ENCODE data around the gene TNFRSF4. TPM values are rescaled to one million over a fixed set of nuclear protein-coding genes. Genes with fewer than 3 reads are reported as not detected.

Gene TNFRSF4
- polyA plus RNA-seq, 2 of the 4 experiments (the other 2 are of a cell fraction): not detected

DNA sequence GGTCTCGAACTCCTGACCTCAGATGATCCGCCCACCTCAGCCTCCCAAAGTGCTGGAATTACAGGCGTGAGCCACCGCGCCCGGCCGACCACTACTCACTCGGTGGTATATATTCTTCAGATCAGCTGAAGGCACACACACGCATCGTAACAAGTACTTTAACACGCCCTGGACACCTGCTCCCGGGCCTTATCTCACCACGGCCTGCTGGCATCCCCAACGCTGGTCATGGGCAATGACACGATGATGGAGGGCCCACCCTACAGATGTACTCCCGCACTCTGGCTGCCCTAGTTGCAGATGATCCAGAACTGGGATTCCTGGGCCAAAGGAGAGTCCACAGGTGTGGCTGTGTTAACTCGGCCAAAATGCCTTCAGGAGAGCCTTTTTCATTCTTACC lies 48.1 kb upstream of the TNFRSF4 start:
- POLR2A ChIA-PET: no interaction called here
- 99% methylated on average over 13 of the region's 17 CpGs for WGBS (ENCODE audit: missing lambda C conversion rate)
- DNase-seq (ENCODE audit: low read depth in 1 of 2, low spot score in 1 of 2): no peak
- no peaks in the 10 kb centered on the region for H3K9me3 ChIP-seq
- FAIRE-seq: no peak
- TF ChIP-seq ZC3H11A (IDR thresholded peaks at IDR 0.05) (no peak), ZNF302 (CRISPR knock-in tag; IDR thresholded peaks at IDR 0.05) (no peak), HDAC2 (IDR thresholded peaks at IDR 0.05) (no peak), REST (IDR thresholded peaks at IDR 0.05) (no peak), RCOR1 (IDR thresholded peaks at IDR 0.05; ENCODE audit: low read depth, low read length) (no peak), KDM5A (IDR thresholded peaks at IDR 0.05) (no peak), ESRRA (IDR thresholded peaks at IDR 0.05; ENCODE audit: borderline replicate concordance, low read length) (no peak), RFX5 (IDR thresholded peaks at IDR 0.05) (no peak), PHF8 (IDR thresholded peaks at IDR 0.05; ENCODE audit: borderline replicate concordance, low read depth) (no peak), BHLHE40 (IDR thresholded peaks at IDR 0.05; ENCODE audit: low read depth, low read length) (no peak), USF2 (IDR thresholded peaks at IDR 0.05) (no peak), HOXB13 (CRISPR knock-in tag; IDR thresholded peaks at IDR 0.05; ENCODE audit: low read depth) (no peak), HOXA7 (CRISPR knock-in tag; IDR thresholded peaks at IDR 0.05) (no peak)
- TF ChIP-seq, protein P1, sequence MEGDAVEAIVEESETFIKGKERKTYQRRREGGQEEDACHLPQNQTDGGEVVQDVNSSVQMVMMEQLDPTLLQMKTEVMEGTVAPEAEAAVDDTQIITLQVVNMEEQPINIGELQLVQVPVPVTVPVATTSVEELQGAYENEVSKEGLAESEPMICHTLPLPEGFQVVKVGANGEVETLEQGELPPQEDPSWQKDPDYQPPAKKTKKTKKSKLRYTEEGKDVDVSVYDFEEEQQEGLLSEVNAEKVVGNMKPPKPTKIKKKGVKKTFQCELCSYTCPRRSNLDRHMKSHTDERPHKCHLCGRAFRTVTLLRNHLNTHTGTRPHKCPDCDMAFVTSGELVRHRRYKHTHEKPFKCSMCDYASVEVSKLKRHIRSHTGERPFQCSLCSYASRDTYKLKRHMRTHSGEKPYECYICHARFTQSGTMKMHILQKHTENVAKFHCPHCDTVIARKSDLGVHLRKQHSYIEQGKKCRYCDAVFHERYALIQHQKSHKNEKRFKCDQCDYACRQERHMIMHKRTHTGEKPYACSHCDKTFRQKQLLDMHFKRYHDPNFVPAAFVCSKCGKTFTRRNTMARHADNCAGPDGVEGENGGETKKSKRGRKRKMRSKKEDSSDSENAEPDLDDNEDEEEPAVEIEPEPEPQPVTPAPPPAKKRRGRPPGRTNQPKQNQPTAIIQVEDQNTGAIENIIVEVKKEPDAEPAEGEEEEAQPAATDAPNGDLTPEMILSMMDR (IDR thresholded peaks at IDR 0.05): no peak
- no peak for ATAC-seq
- no peak overlapping the region for H3K4me3 ChIP-seq
- CTCF ChIA-PET: interaction anchor here (2.4 to 5.0 kb wide), 2 partner anchors 12 to 140 kb away, joined by 9 to 17 read pairs; no protein-coding TSS in a partner anchor
- H3K4me2 ChIP-seq: no peak overlapping the region
- no peaks in the 10 kb centered on the region for H3K4me1 ChIP-seq
- no peak overlapping the region for H3K27ac ChIP-seq

DNA sequence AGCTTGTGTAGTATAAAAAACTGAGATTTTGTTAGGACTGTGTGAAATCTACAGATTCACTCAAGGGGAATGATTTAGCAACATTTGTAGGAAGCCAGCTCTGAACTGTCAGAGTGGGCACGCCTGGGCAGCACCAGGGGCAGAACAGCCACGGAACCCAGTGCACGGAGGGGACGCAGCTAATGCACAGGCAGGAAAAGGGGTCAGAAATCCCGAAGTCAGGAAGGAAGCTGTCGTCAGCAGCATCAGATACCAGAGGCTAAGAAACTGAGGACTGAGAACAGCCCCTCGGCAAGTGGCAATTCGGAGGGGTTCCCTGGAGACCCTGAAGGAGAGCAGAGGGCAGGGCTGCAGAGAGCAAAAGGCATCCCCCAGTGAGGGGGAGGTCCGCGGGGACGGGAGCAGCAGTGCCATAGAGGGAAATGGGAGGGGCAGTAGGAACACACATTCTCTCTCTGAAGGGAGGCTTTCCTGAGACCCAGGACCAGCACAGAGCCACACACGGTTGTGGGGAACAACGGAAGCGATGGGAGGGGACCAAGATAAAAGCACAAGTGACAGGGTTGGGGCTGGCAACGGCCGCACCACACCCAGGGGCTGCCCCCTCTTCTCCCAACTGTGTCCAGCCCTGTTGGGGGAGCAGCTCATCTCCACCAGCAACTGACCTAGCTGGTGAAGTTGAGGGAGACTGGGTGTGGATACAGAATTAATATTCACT lies 47.0 kb upstream of the TNFRSF4 start:
- ChIA-PET CTCF (interaction anchor here (0.8 to 5.0 kb wide), 3 partner anchors 10 to 139 kb away, joined by 3 to 17 read pairs (median 9); no protein-coding TSS in a partner anchor), POLR2A (interaction anchor here (0.9 kb wide), 1 partner anchor 22 kb away, joined by 4 read pairs; no protein-coding TSS in a partner anchor)
- Histone ChIP-seq H3K27ac (no peak overlapping the region), H3K4me1 (no peaks in the 10 kb centered on the region), H3K9me3 (no peaks in the 10 kb centered on the region), H3K4me2 (no peak overlapping the region), H3K4me3 (no peak overlapping the region)
- WGBS (ENCODE audit: missing lambda C conversion rate): 86% methylated on average over 14 of the region's 16 CpGs
- no peak for DNase-seq (ENCODE audit: low read depth in 1 of 2, low spot score in 1 of 2)
- FAIRE-seq: no peak
- ATAC-seq: no peak
- no peak for TF ChIP-seq NFE2L2 (conservative IDR thresholded peaks at IDR 0.05; ENCODE audit: low read length)
- TF ChIP-seq ZFP36 (IDR thresholded peaks at IDR 0.05; ENCODE audit: borderline replicate concordance, partially characterized antibody): no peak
- no peak for TF ChIP-seq HOXA7 (CRISPR knock-in tag; IDR thresholded peaks at IDR 0.05)
- no peak for TF ChIP-seq BCL3 (IDR thresholded peaks at IDR 0.05)
- TF ChIP-seq HDAC2 (IDR thresholded peaks at IDR 0.05): no peak
- TF ChIP-seq JUNB (IDR thresholded peaks at IDR 0.05): no peak
- no peak for TF ChIP-seq NR3C1 (IDR thresholded peaks at IDR 0.05)
- TF ChIP-seq, protein P2, sequence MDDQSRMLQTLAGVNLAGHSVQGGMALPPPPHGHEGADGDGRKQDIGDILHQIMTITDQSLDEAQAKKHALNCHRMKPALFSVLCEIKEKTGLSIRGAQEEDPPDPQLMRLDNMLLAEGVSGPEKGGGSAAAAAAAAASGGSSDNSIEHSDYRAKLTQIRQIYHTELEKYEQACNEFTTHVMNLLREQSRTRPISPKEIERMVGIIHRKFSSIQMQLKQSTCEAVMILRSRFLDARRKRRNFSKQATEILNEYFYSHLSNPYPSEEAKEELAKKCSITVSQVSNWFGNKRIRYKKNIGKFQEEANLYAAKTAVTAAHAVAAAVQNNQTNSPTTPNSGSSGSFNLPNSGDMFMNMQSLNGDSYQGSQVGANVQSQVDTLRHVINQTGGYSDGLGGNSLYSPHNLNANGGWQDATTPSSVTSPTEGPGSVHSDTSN (IDR thresholded peaks at IDR 0.05): no peak
- TF ChIP-seq RNF2 (IDR thresholded peaks at IDR 0.05; ENCODE audit: borderline replicate concordance, low read depth): no peak
- no peak for TF ChIP-seq CHD4 (IDR thresholded peaks at IDR 0.05; ENCODE audit: borderline replicate concordance)
- no peak for TF ChIP-seq CBX8 (IDR thresholded peaks at IDR 0.05)
- TF ChIP-seq HEYL (CRISPR knock-in tag; IDR thresholded peaks at IDR 0.05): no peak
- no peak for TF ChIP-seq EHF (CRISPR knock-in tag; IDR thresholded peaks at IDR 0.05)
- TF ChIP-seq TP53 (CRISPR knock-in tag; IDR thresholded peaks at IDR 0.05): no peak
- TF ChIP-seq, protein P3, sequence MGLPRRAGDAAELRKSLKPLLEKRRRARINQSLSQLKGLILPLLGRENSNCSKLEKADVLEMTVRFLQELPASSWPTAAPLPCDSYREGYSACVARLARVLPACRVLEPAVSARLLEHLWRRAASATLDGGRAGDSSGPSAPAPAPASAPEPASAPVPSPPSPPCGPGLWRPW (IDR thresholded peaks at IDR 0.05): no peak
- no peak for TF ChIP-seq CHD2 (IDR thresholded peaks at IDR 0.05; ENCODE audit: low read length, partially characterized antibody)
- no peak for TF ChIP-seq FOSL2 (IDR thresholded peaks at IDR 0.05)
- no peak for TF ChIP-seq FOSL2 (CRISPR knock-in tag; IDR thresholded peaks at IDR 0.05)

Measured in A549 (cell line).